ENCODE results near the gene C11orf24. TPM values are rescaled to one million over a fixed set of nuclear protein-coding genes. Genes with fewer than 3 reads are reported as not detected.

C11orf24 gene
- total RNA-seq, 1 donor from 2014 or later = 27.5 TPM

- no peak for TF ChIP-seq CTCF (IDR thresholded peaks at IDR 0.05; ENCODE audit: insufficient read depth, low read length, poor library complexity, severe bottlenecking)
- no peak for DNase-seq (ENCODE audit: low read depth)
- peaks cover 21% of the 10 kb centered on the region for H3K27me3 ChIP-seq (ENCODE audit: control insufficient read depth, insufficient read depth, low read length)
Observed at GRCh38 chr11:68212421-68213134, 59.2 kb downstream of the C11orf24 start.

GRCh38 chr11:68211546-68211945, 60.2 kb downstream of the C11orf24 start:
- Histone ChIP-seq H3K36me3 (ENCODE audit: control insufficient read depth, insufficient read depth, low read length) (no peaks in the 10 kb centered on the region), H3K4me3 (ENCODE audit: low read depth, low read length) (peak overlapping the region; percentile 98), H3K27me3 (ENCODE audit: control insufficient read depth, insufficient read depth, low read length) (peaks cover 19% of the 10 kb centered on the region)
- no peak for DNase-seq (ENCODE audit: low read depth)
- TF ChIP-seq CTCF (IDR thresholded peaks at IDR 0.05; ENCODE audit: insufficient read depth, low read length, poor library complexity, severe bottlenecking) = no peak

More at GRCh38 chr11:68212421-68213134, 59.2 kb downstream of the C11orf24 start:
- Histone ChIP-seq H3K4me3 (ENCODE audit: low read depth, low read length) (peak overlapping the region; percentile 98), H3K36me3 (ENCODE audit: control insufficient read depth, insufficient read depth, low read length) (no peaks in the 10 kb centered on the region)

Other genes with a start within 250 kb of the C11orf24 start
- 246 and 284 TPM in 2 replicates for gene NDUFS8, start 241.3 kb downstream of the C11orf24 start, total RNA-seq
- 46.8 and 80.6 TPM in 2 replicates for gene TCIRG1, start 232.9 kb downstream of the C11orf24 start, total RNA-seq
- gene CHKA, start 150.6 kb downstream of the C11orf24 start, total RNA-seq = 25.5 and 30.9 TPM in 2 replicates
- gene KMT5B, start 58.7 kb downstream of the C11orf24 start, total RNA-seq = 24.8 and 25.7 TPM in 2 replicates
- gene LRP5, start 40.6 kb upstream of the C11orf24 start, total RNA-seq = 31.2 and 31.6 TPM in 2 replicates
- gene PPP6R3, start 188.8 kb upstream of the C11orf24 start, total RNA-seq = 71.7 and 82.6 TPM in 2 replicates